ENCODE measurements around the gene MAN1A1.

MAN1A1 gene

GRCh38 chr6:119327810-119328209 lies 21.8 kb downstream of the MAN1A1 start:
- in situ Hi-C loops (cut with MboI; ENCODE audit: low sequenced_read_pairs): no loop called here

- in situ Hi-C loops (cut with MboI; ENCODE audit: low sequenced_read_pairs): no loop called here
These were observed 23.1 kb downstream of the MAN1A1 start for GRCh38 chr6:119326291-119327005.

- in situ Hi-C loops (cut with MboI; ENCODE audit: low sequenced_read_pairs): no loop called here
These were observed 23.8 kb downstream of the MAN1A1 start for GRCh38 chr6:119325559-119326265.

GRCh38 chr6:119324718-119325117 lies 24.8 kb downstream of the MAN1A1 start:
- in situ Hi-C loops (cut with MboI; ENCODE audit: low sequenced_read_pairs): no loop called here

- in situ Hi-C loops (cut with MboI; ENCODE audit: low sequenced_read_pairs): no loop called here
These were observed 25.6 kb downstream of the MAN1A1 start for GRCh38 chr6:119323931-119324330.

GRCh38 chr6:119323478-119323877 lies 26.1 kb downstream of the MAN1A1 start:
- in situ Hi-C loops (cut with MboI; ENCODE audit: low sequenced_read_pairs): no loop called here

- in situ Hi-C loops (cut with MboI; ENCODE audit: low sequenced_read_pairs): no loop called here
These were observed 26.7 kb downstream of the MAN1A1 start for GRCh38 chr6:119322715-119323350.

GRCh38 chr6:119322034-119322433 lies 27.5 kb downstream of the MAN1A1 start:
- in situ Hi-C loops (cut with MboI; ENCODE audit: low sequenced_read_pairs): no loop called here

GRCh38 chr6:119319694-119320093 lies 29.9 kb downstream of the MAN1A1 start:
- in situ Hi-C loops (cut with MboI; ENCODE audit: low sequenced_read_pairs): no loop called here

GRCh38 chr6:119318730-119319129 lies 30.8 kb downstream of the MAN1A1 start:
- in situ Hi-C loops (cut with MboI; ENCODE audit: low sequenced_read_pairs): no loop called here

- in situ Hi-C loops (cut with MboI; ENCODE audit: low sequenced_read_pairs): no loop called here
These were observed 31.4 kb downstream of the MAN1A1 start for GRCh38 chr6:119318176-119318575.

- in situ Hi-C loops (cut with MboI; ENCODE audit: low sequenced_read_pairs): no loop called here
These were observed 32.6 kb downstream of the MAN1A1 start for GRCh38 chr6:119317007-119317406.

- in situ Hi-C loops (cut with MboI; ENCODE audit: low sequenced_read_pairs): no loop called here
These were observed 34.7 kb downstream of the MAN1A1 start for GRCh38 chr6:119314885-119315272.

GRCh38 chr6:119313937-119314884 lies 35.4 kb downstream of the MAN1A1 start:
- in situ Hi-C loops (cut with MboI; ENCODE audit: low sequenced_read_pairs): no loop called here

GRCh38 chr6:119312875-119313338 lies 36.7 kb downstream of the MAN1A1 start:
- in situ Hi-C loops (cut with MboI; ENCODE audit: low sequenced_read_pairs): no loop called here

- in situ Hi-C loops (cut with MboI; ENCODE audit: low sequenced_read_pairs): no loop called here
These were observed 37.1 kb downstream of the MAN1A1 start for GRCh38 chr6:119312441-119312840.

GRCh38 chr6:119311514-119312142 lies 37.9 kb downstream of the MAN1A1 start:
- in situ Hi-C loops (cut with MboI; ENCODE audit: low sequenced_read_pairs): no loop called here

- in situ Hi-C loops (cut with MboI; ENCODE audit: low sequenced_read_pairs): no loop called here
These were observed 39.0 kb downstream of the MAN1A1 start for GRCh38 chr6:119310486-119311036.

- in situ Hi-C loops (cut with MboI; ENCODE audit: low sequenced_read_pairs): no loop called here
These were observed 40.4 kb downstream of the MAN1A1 start for GRCh38 chr6:119308991-119309657.
